Tongue (tissue), 2 donors: ENCODE results near the gene OR56A3. TPM values are rescaled to one million over a fixed set of nuclear protein-coding genes. Genes with fewer than 3 reads are reported as not detected.
A peak's percentile ranks its signal among the peaks of the same experiment; 100 is the strongest.

Experiments used
- DNase-seq: peaks from one replicate; pipeline ENCODE4 v3.0.0-alpha.2; 2015
- total RNA-seq: library from RNA; depleted of rRNA; stranded (reverse); fragments of >200 nt; gene quantifications from one replicate; pipeline ENCODE4 v1.2.3, GENCODE V29; 2014

The OR56A3 gene
- total RNA-seq, 1 donor from 2014 or later, result not detected

DNA sequence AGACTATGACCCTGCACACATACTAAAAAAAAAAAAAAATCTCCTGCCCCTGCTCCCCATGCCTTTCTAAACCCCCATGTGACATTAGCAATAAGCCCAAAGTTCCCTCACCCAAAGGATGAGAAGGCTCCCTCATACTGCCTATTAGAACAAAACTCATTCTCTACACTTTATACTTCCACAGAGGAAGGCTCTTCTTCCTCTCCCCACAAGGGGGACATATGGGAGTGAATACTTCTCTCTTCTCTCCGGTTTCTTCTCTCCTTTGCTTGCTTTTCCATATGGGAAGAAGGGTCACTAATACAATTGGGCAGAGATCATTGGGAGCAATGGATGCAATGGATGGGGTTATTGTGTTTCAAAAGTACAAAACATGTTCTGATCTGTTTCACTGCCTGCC, 41.4 kb downstream of the OR56A3 start:
- no peak for DNase-seq

DNA sequence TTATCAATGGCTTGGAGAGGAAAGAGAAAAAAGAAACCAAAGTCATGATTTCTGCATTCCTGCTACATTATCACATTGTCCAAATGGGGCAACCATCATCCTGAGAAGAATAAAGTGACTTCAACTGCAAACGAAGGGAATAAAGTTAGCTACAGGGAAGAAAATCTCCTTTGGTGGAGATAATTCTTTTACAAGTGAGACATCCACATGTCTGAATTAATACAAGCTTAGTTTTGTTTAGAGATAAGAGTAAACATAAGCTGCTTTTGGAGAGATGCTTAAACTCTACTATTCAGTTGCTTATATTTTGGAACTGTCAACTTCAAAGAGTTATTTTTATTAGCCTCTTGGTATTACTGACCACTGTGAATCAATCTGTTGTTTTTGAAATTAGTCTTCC, 44.8 kb downstream of the OR56A3 start, which contains the start of gene OR52L1:
Gene OR52L1, minus strand, starts transcription at position 101 of the 400 bp plus-strand sequence. Its CDS starts 55 bp downstream, at position 46.
- DNase-seq, result no peak

GRCh38 chr11:5989203-5989602, 47.2 kb downstream of the OR56A3 start:
- no peak for DNase-seq

GRCh38 chr11:5992150-5992549, 50.1 kb downstream of the OR56A3 start:
- DNase-seq, result no peak

DNA sequence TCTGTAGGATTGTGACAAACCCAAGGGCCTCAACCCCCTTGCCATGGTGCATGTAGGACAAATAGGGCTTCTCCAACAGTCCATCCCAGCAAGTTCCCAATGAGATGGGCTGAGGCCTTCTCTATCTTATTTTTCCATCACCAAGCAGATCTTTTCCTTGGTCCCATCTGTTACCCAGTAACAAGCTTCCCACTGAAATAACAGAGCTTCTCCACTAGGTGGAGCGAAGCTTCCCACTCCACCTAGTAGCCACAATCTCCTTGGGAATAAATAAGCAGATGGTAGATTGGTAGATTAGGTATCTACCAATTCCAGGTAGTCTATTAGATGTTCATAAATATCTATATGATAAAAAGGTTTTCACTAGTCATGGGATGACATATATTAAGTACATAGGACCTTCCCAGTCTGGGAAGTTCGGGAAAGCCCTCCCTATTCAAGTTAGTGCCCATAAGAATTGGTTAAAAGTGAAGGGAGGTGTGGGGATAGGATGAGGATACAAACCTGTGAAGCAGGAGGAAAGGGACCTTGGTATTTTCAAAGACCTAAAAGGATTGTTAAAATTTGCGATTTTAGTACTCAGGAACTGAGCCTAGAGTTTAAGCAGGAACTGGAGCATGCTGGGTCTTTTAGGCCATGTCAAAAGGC, 50.7 kb downstream of the OR56A3 start:
- DNase-seq, result peak; percentile 2

- no peak for DNase-seq
Measured at GRCh38 chr11:5994791-5995190, 52.7 kb downstream of the OR56A3 start.

Other genes starting within 250 kb of the OR56A3 start
- 0.10 TPM for gene OR56B1, start 205.8 kb upstream of the OR56A3 start, total RNA-seq
- not detected for gene OR52N4, start 188.0 kb upstream of the OR56A3 start, total RNA-seq
- gene OR52N5, start 158.9 kb upstream of the OR56A3 start, total RNA-seq, result not detected
- gene OR52N1, start 151.0 kb upstream of the OR56A3 start, total RNA-seq, result not detected
- not detected for gene OR52N2, start 133.3 kb upstream of the OR56A3 start, total RNA-seq
- gene OR52E6, start 100.4 kb upstream of the OR56A3 start, total RNA-seq, result not detected
- gene OR52E8, start 84.6 kb upstream of the OR56A3 start, total RNA-seq, result not detected
- not detected for gene OR52E4, start 61.6 kb upstream of the OR56A3 start, total RNA-seq
- gene OR52E5, start 49.0 kb upstream of the OR56A3 start, total RNA-seq, result not detected
- gene OR56A5, start 26.2 kb downstream of the OR56A3 start, total RNA-seq, result not detected
- gene OR52L1, start 44.7 kb downstream of the OR56A3 start, total RNA-seq, result not detected
- not detected for gene OR56A4, start 64.7 kb downstream of the OR56A3 start, total RNA-seq
- under 0.01 TPM for gene OR56A1, start 88.5 kb downstream of the OR56A3 start, total RNA-seq
- gene OR56B4, start 165.4 kb downstream of the OR56A3 start, total RNA-seq, result not detected
- not detected for gene OR52B2, start 228.1 kb downstream of the OR56A3 start, total RNA-seq